Tibial nerve (tissue), 4 donors: Measurements from ENCODE around the gene UACA. TPM values are rescaled to one million over a fixed set of nuclear protein-coding genes. Genes with fewer than 3 reads are reported as not detected.

Experiments used
- DNase-seq, 2 donors: peaks; one replicate each; pipeline ENCODE4 v3.0.0-alpha.2; 2019; ENCODE audit warnings: low spot score in 2 of 2
- H3K27ac ChIP-seq, 4 donors: fragments of 200-600 bp; sonication (generic) in 3 of 4; one replicate each; pipeline ENCODE4 v1.5.1; 2017 to 2019; ENCODE audit warnings: mild to moderate bottlenecking in 1 of 4
- H3K27me3 ChIP-seq, 2 donors: fragments of 200-600 bp; sonication (generic) in 1 of 2; one replicate each; pipeline versions ENCODE4 v1.5.1 to v1.6.0; 2017 to 2019
- H3K36me3 ChIP-seq, 3 donors: fragments of 200-600 bp; sonication (generic); one replicate each; pipeline ENCODE4 v1.5.1; 2018 to 2019
- H3K4me1 ChIP-seq, 4 donors: fragments of 200-600 bp; sonication (generic) in 3 of 4; one replicate each; pipeline ENCODE4 v1.5.1; 2017 to 2019
- H3K4me3 ChIP-seq, 4 donors: fragments of 200-600 bp; sonication (generic) in 3 of 4; one replicate each; pipeline ENCODE4 v1.5.1; 2017 to 2019; ENCODE audit warnings: mild to moderate bottlenecking in 1 of 4, moderate library complexity in 1 of 4
- H3K9me3 ChIP-seq, 4 donors: fragments of 200-600 bp; sonication (generic) in 3 of 4; one replicate each; pipeline ENCODE4 v1.5.1; 2017 to 2019
- EP300 ChIP-seq, 2 donors: sonication (generic); formaldehyde crosslinking; IDR thresholded peaks; one replicate each; pipeline ENCODE4 v1.6.1; 2017; ENCODE audit warnings: antibody characterized with exemption in 2 of 2, mild to moderate bottlenecking in 1 of 2
- POLR2A ChIP-seq, 2 donors: fragments of 450-650 bp; IDR thresholded peaks; one replicate each; pipeline ENCODE4 v1.6.1; 2017; ENCODE audit warnings: antibody characterized with exemption in 2 of 2, mild to moderate bottlenecking in 2 of 2, moderate library complexity in 2 of 2
- WGBS, 2 donors: methylation state at CpG; one replicate each; pipeline ENCODE4 v1.1.5; 2018; 5-methylcytosine and 5-hydroxymethylcytosine counted together
- total RNA-seq, 4 donors: library from RNA; depleted of rRNA; stranded (reverse); fragments of >200 nt; gene quantifications; one replicate each; pipeline ENCODE4 v1.1.0, GENCODE V29; 2016
- TF ChIP-seq, protein P1 (sequence below), 5 experiments: fragments of 200-600 bp in 3 of 5; fragments of 450-650 bp in 2 of 5; sonication (generic) in 3 of 5; IDR thresholded peaks; one replicate each; pipeline ENCODE4 v1.5.1; 2016 to 2019; ENCODE audit warnings: antibody characterized with exemption in 5 of 5, mild to moderate bottlenecking in 3 of 5, moderate library complexity in 2 of 5

UACA gene
- total RNA-seq, 4 donors from 2014 or later, result 107 to 210 (median 168) TPM

DNA sequence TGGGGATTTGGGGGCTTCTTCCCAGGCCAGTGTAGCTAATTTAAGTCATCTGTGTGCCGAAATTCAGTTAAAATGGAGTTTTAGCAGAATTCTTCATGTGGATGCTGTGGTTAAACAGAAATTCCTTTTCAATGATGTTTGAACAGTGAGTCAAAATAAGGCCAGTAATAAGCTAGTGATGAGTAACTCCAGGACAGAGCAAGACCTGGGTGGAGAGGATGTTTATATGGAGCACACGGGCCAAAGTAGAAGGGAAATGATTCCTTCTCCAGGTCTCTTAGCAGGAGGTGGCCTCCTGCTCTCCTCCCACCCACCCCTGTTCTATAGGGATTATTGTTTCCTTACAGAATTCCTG, 31.9 kb upstream of the UACA start:
- Histone ChIP-seq H3K27ac (peak overlapping the region; percentile 41 to 94 (median 73)), H3K4me3 (no peak overlapping the region)

DNA sequence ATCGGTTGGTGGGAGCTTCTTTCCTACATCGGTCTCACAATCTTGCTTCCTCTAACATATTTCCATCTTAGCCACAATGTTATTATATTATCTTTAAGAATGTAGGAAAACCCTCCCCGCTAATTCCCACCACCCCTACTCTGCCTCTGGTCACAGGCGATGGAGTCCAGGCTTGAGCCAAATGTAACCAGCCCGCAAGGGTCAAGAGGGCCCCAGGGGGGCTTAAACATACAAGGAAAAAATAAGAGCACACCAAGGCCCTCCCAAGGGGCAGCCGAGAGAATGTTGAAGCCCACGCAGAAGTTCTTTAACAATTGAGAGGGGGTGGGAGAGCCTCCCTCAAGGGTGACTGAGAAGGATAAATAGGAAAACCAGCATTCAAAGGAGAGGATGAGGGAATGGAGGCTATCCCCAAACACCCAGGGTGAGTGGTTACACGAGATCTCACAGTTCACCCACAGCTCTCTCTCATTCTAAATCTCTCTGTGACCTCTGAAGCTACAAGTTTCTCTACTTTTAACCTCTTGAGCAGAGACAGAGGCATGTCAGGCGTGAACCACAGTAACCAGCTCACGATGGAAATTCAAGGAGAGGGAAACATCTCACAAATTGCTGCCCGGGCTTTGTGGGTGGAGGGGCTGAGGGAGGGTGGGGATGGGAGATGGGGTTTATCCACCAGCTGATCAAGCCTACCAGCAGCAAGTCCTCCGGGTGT, 31.4 kb upstream of the UACA start:
- TF ChIP-seq POLR2A (IDR thresholded peaks at IDR 0.05) (no peak), EP300 (IDR thresholded peaks at IDR 0.05) (no peak)
- TF ChIP-seq, protein P1, sequence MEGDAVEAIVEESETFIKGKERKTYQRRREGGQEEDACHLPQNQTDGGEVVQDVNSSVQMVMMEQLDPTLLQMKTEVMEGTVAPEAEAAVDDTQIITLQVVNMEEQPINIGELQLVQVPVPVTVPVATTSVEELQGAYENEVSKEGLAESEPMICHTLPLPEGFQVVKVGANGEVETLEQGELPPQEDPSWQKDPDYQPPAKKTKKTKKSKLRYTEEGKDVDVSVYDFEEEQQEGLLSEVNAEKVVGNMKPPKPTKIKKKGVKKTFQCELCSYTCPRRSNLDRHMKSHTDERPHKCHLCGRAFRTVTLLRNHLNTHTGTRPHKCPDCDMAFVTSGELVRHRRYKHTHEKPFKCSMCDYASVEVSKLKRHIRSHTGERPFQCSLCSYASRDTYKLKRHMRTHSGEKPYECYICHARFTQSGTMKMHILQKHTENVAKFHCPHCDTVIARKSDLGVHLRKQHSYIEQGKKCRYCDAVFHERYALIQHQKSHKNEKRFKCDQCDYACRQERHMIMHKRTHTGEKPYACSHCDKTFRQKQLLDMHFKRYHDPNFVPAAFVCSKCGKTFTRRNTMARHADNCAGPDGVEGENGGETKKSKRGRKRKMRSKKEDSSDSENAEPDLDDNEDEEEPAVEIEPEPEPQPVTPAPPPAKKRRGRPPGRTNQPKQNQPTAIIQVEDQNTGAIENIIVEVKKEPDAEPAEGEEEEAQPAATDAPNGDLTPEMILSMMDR (IDR thresholded peaks at IDR 0.05), result no peak
- Histone ChIP-seq H3K4me3 (no peak overlapping the region), H3K27ac (peak overlapping the region; percentile 41 to 94 (median 73)), H3K9me3 (no peaks in the 10 kb centered on the region), H3K27me3 (no peaks in the 10 kb centered on the region), H3K4me1 (peaks cover 0 to 61% (median 11%) of the 10 kb centered on the region in 4 donors), H3K36me3 (no peaks in the 10 kb centered on the region)
- WGBS, 2 donors, result 55 to 56% methylated on average over 12 of the region's 12 CpGs
- no peak for DNase-seq

More for the DNA sequence above, 31.9 kb upstream of the UACA start:
- no peak for DNase-seq
- no peaks in the 10 kb centered on the region for H3K9me3 ChIP-seq
- H3K27me3 ChIP-seq, result no peaks in the 10 kb centered on the region
- WGBS, 2 donors, result 15 to 30% methylated on average over 2 of the region's 2 CpGs
- H3K4me1 ChIP-seq, result peaks cover 0 to 65% (median 12%) of the 10 kb centered on the region in 4 donors
- H3K36me3 ChIP-seq, result no peaks in the 10 kb centered on the region
- TF ChIP-seq, protein P1 (IDR thresholded peaks at IDR 0.05), result no peak
- TF ChIP-seq EP300 (IDR thresholded peaks at IDR 0.05) (peak in 1 of 2 donors; percentile 64), POLR2A (IDR thresholded peaks at IDR 0.05) (no peak)

DNA sequence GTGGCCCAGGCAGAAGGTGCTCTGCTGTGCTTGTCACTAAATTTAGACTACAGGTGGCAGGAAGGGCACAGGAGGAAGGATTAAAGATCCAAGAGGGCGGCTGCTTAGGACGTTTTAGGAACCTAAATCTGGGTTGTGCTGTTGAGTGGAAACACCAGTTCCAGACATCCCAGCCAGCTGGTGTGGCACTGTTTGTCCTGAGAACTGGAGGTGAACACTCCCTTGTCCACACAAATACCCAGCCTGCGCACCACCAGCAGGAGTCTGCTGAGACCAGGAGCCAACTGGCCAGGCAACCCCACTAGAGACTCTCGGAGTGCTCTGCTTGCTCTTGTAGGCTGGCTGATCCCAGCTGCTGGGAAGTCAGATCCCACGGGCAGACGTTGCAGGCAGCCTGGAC, 30.3 kb upstream of the UACA start:
- H3K4me3 ChIP-seq, result no peak overlapping the region
- H3K27ac ChIP-seq, result peak overlapping the region in 2 of 4 donors; percentile 84 to 94
- peaks cover 0 to 50% (median 2%) of the 10 kb centered on the region in 4 donors for H3K4me1 ChIP-seq
- H3K9me3 ChIP-seq, result no peaks in the 10 kb centered on the region
- no peak for DNase-seq
- H3K27me3 ChIP-seq, result no peaks in the 10 kb centered on the region
- no peak for TF ChIP-seq POLR2A (IDR thresholded peaks at IDR 0.05)
- TF ChIP-seq, protein P1 (IDR thresholded peaks at IDR 0.05), result no peak
- TF ChIP-seq EP300 (IDR thresholded peaks at IDR 0.05), result no peak
- H3K36me3 ChIP-seq, result no peaks in the 10 kb centered on the region
- whole genome bisulfite sequencing, 2 donors, result 80 to 86% methylated on average over 6 of the region's 6 CpGs

DNA sequence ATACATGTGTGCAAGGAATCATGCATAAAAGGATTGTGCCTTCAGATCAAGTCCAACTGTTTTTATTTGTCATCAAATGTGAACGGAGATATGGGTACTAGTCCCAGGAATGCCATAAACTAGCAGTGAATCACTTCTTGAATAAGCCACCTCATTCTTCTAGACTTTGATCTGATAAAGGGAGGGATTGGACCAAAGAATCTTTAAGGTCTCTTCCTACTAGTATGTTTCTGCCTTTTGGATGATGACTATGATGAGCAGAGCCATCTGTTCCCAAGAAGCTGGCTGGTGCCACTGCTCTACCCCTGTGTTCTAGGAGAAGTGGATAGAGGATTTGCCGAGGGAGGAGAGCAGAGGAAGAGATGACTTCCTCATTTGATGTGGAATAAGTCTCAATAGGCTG, 28.8 kb upstream of the UACA start:
- Histone ChIP-seq H3K36me3 (no peaks in the 10 kb centered on the region), H3K27ac (peak overlapping the region in 1 of 4 donors; percentile 22), H3K4me1 (peaks cover 0 to 36% (median 0%) of the 10 kb centered on the region in 4 donors), H3K27me3 (no peaks in the 10 kb centered on the region), H3K4me3 (no peak overlapping the region), H3K9me3 (no peaks in the 10 kb centered on the region)
- WGBS, 2 donors, result 65 to 74% methylated on average over 2 of the region's 2 CpGs
- TF ChIP-seq EP300 (IDR thresholded peaks at IDR 0.05), result no peak
- TF ChIP-seq POLR2A (IDR thresholded peaks at IDR 0.05), result no peak
- TF ChIP-seq, protein P1 (IDR thresholded peaks at IDR 0.05), result no peak
- DNase-seq, result no peak

DNA sequence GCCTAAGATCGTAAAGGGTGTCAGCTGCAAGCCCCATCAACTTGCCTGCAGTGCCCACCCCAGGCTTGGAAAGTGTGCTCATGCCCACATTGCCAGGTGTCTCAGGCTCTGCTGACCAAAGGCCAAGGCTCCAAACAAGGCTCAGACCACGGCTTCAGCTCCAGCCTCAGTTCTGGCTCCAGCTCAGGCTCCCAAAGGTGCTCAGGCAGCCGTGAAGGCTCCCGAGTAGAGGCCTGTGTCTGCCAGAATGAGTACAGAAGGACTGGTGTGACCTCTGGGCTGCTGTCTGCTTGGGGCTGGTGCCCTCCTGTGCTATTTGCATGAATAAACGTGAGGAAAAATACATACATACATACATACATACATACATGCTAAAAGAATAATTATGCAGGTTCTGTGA, 27.9 kb upstream of the UACA start:
- 79 to 86% methylated on average over 5 of the region's 5 CpGs for WGBS, 2 donors
- DNase-seq, result no peak
- TF ChIP-seq EP300 (IDR thresholded peaks at IDR 0.05) (no peak), POLR2A (IDR thresholded peaks at IDR 0.05) (no peak)
- TF ChIP-seq, protein P1 (IDR thresholded peaks at IDR 0.05), result no peak
- Histone ChIP-seq H3K36me3 (no peaks in the 10 kb centered on the region), H3K27ac (no peak overlapping the region), H3K4me3 (no peak overlapping the region), H3K4me1 (peaks cover 0 to 27% (median 0%) of the 10 kb centered on the region in 4 donors), H3K9me3 (no peaks in the 10 kb centered on the region), H3K27me3 (no peaks in the 10 kb centered on the region)
